ENCODE results near the gene IL10RB.

- TF ChIP-seq, protein P1, sequence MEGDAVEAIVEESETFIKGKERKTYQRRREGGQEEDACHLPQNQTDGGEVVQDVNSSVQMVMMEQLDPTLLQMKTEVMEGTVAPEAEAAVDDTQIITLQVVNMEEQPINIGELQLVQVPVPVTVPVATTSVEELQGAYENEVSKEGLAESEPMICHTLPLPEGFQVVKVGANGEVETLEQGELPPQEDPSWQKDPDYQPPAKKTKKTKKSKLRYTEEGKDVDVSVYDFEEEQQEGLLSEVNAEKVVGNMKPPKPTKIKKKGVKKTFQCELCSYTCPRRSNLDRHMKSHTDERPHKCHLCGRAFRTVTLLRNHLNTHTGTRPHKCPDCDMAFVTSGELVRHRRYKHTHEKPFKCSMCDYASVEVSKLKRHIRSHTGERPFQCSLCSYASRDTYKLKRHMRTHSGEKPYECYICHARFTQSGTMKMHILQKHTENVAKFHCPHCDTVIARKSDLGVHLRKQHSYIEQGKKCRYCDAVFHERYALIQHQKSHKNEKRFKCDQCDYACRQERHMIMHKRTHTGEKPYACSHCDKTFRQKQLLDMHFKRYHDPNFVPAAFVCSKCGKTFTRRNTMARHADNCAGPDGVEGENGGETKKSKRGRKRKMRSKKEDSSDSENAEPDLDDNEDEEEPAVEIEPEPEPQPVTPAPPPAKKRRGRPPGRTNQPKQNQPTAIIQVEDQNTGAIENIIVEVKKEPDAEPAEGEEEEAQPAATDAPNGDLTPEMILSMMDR (IDR thresholded peaks at IDR 0.05), result no peak
- no peak for TF ChIP-seq POLR2AphosphoS5 (IDR thresholded peaks at IDR 0.05)
These were observed 30.0 kb downstream of the IL10RB start for GRCh38 chr21:33296156-33296555.

Measured in sigmoid colon (tissue), 4 donors.